WTC11 (cell line): Measurements from ENCODE around the gene BUD23. TPM values are rescaled to one million over a fixed set of nuclear protein-coding genes. Genes with fewer than 3 reads are reported as not detected.
A peak's percentile ranks its signal among the peaks of the same experiment; 100 is the strongest.

Source experiments
- CREB1 ChIP-seq: sonication (generic); formaldehyde crosslinking; IDR thresholded peaks from 2 replicates; pipeline ENCODE4 v1.8.0; 2023; ENCODE audit warnings: mild to moderate bottlenecking, missing genetic modification reagents
- CREM ChIP-seq: sonication (generic); formaldehyde crosslinking; IDR thresholded peaks from 2 replicates; pipeline ENCODE4 v1.8.1; 2022; ENCODE audit warnings: mild to moderate bottlenecking, missing genetic modification reagents, moderate library complexity
- CTCF ChIP-seq: fragments of 200-600 bp; IDR thresholded peaks from 2 replicates; pipeline ENCODE4 v1.8.0; 2022; ENCODE audit warnings: antibody characterized with exemption
- ELF4 ChIP-seq: sonication (generic); formaldehyde crosslinking; IDR thresholded peaks from 2 replicates; pipeline ENCODE4 v1.8.1; 2022; ENCODE audit warnings: low read depth, mild to moderate bottlenecking, moderate library complexity, missing genetic modification reagents
- GABPB1 ChIP-seq: sonication (generic); formaldehyde crosslinking; IDR thresholded peaks from 2 replicates; pipeline ENCODE4 v1.8.1; 2023; ENCODE audit warnings: mild to moderate bottlenecking, missing genetic modification reagents
- JUN ChIP-seq: sonication (generic); formaldehyde crosslinking; IDR thresholded peaks from 2 replicates; pipeline ENCODE4 v1.8.0; 2023; ENCODE audit warnings: mild to moderate bottlenecking, missing genetic modification reagents
- MAX ChIP-seq: sonication (generic); formaldehyde crosslinking; IDR thresholded peaks from 2 replicates; pipeline ENCODE4 v1.8.0; 2022; ENCODE audit warnings: mild to moderate bottlenecking, missing genetic modification reagents
- MLX ChIP-seq: sonication (generic); formaldehyde crosslinking; IDR thresholded peaks from 2 replicates; pipeline ENCODE4 v1.8.1; 2023; ENCODE audit warnings: mild to moderate bottlenecking, missing genetic modification reagents, moderate library complexity
- NFE2L1 ChIP-seq: sonication (generic); formaldehyde crosslinking; IDR thresholded peaks from 2 replicates; pipeline ENCODE4 v1.8.1; 2023; ENCODE audit warnings: missing genetic modification reagents
- NFYB ChIP-seq: sonication (generic); formaldehyde crosslinking; conservative IDR thresholded peaks from 2 replicates; pipeline ENCODE4 v1.8.0; 2022; ENCODE audit warnings: low read depth, missing genetic modification reagents
- PRDM15 ChIP-seq: sonication (generic); formaldehyde crosslinking; IDR thresholded peaks from 2 replicates; pipeline ENCODE4 v1.8.0; 2022; ENCODE audit warnings: missing genetic modification reagents
- SMAD4 ChIP-seq: sonication (generic); formaldehyde crosslinking; IDR thresholded peaks from 2 replicates; pipeline ENCODE4 v1.8.0; 2022; ENCODE audit warnings: mild to moderate bottlenecking, missing genetic modification reagents
- TP53 ChIP-seq: sonication (generic); formaldehyde crosslinking; IDR thresholded peaks from 2 replicates; pipeline ENCODE4 v1.8.1; 2023; ENCODE audit warnings: mild to moderate bottlenecking, missing genetic modification reagents
- USF1 ChIP-seq: sonication (generic); formaldehyde crosslinking; IDR thresholded peaks from 2 replicates; pipeline ENCODE4 v1.8.0; 2022; ENCODE audit warnings: mild to moderate bottlenecking, missing genetic modification reagents
- USF2 ChIP-seq: sonication (generic); formaldehyde crosslinking; IDR thresholded peaks from 2 replicates; pipeline ENCODE4 v1.8.1; 2023; ENCODE audit warnings: mild to moderate bottlenecking, missing genetic modification reagents, moderate library complexity
- ZBTB21 ChIP-seq: sonication (generic); formaldehyde crosslinking; IDR thresholded peaks from 2 replicates; pipeline ENCODE4 v1.8.1; 2023; ENCODE audit warnings: mild to moderate bottlenecking, missing genetic modification reagents, borderline replicate concordance
- ZNF263 ChIP-seq: sonication (generic); formaldehyde crosslinking; IDR thresholded peaks from 2 replicates; pipeline ENCODE4 v1.8.1; 2022; ENCODE audit warnings: low read depth, mild to moderate bottlenecking, moderate library complexity, missing genetic modification reagents
- ZNF317 ChIP-seq: sonication (generic); formaldehyde crosslinking; IDR thresholded peaks from 2 replicates; pipeline ENCODE4 v1.8.1; 2023; ENCODE audit warnings: low read depth, mild to moderate bottlenecking, moderate library complexity, missing genetic modification reagents, borderline replicate concordance
- ZNF425 ChIP-seq: fragments of 250-450 bp; sonication (Bioruptor Pico); conservative IDR thresholded peaks from 2 replicates; pipeline ENCODE4 v1.9.0; 2021; ENCODE audit warnings: mild to moderate bottlenecking
- ZNF512 ChIP-seq: sonication (generic); formaldehyde crosslinking; IDR thresholded peaks from 2 replicates; pipeline ENCODE4 v1.8.1; 2022; ENCODE audit warnings: missing genetic modification reagents, borderline replicate concordance
- ZSCAN18 ChIP-seq: fragments of 250-450 bp; sonication (Bioruptor Pico); IDR thresholded peaks from 2 replicates; pipeline ENCODE4 v2.1.2; 2022; ENCODE audit warnings: mild to moderate bottlenecking, moderate library complexity
- total RNA-seq: library from RNA; stranded (reverse); gene quantifications from 3 replicates; pipeline ENCODE4 v1.2.3, GENCODE V29; 2021

The BUD23 gene
- total RNA-seq, 1 experiment from 2014 or later: 91.9 TPM

- TF ChIP-seq ZNF425 (CRISPR knock-in tag): no peak
- TF ChIP-seq MLX (CRISPR knock-in tag): no peak
- TF ChIP-seq PRDM15 (CRISPR knock-in tag): peak; percentile 41
- TF ChIP-seq CTCF: no peak
- TF ChIP-seq USF2 (CRISPR knock-in tag): peak; percentile 32; the same call in 1 of the 2 replicates
- no peak for TF ChIP-seq ZNF317 (CRISPR knock-in tag)
- peak; percentile 86 for TF ChIP-seq GABPB1 (CRISPR knock-in tag)
- 0 out of 2 replicates have a peak, but pooled peaks have one; percentile 46 for TF ChIP-seq ZNF263
- peak; percentile 74 for TF ChIP-seq MAX (CRISPR knock-in tag)
- TF ChIP-seq TP53 (CRISPR knock-in tag): 0 out of 2 replicates have a peak, but pooled peaks have one; percentile 57
- no peak for TF ChIP-seq ZSCAN18 (CRISPR knock-in tag)
- 0 out of 2 replicates have a peak, but pooled peaks have one; percentile 60 for TF ChIP-seq CREM (CRISPR knock-in tag)
- TF ChIP-seq NFYB (CRISPR knock-in tag): no peak
- 0 out of 2 replicates have a peak, but pooled peaks have one; percentile 36 for TF ChIP-seq ZNF512 (CRISPR knock-in tag)
- TF ChIP-seq ZBTB21 (CRISPR knock-in tag): peak; percentile 61; the same call in 1 of the 2 replicates
- TF ChIP-seq ELF4: no peak
- peak; percentile 82; the same call in 1 of the 2 replicates for TF ChIP-seq NFE2L1 (CRISPR knock-in tag)
- no peak for TF ChIP-seq SMAD4 (CRISPR knock-in tag)
- TF ChIP-seq CREB1 (CRISPR knock-in tag): 0 out of 2 replicates have a peak, but pooled peaks have one; percentile 47
- no peak for TF ChIP-seq USF1 (CRISPR knock-in tag)
- no peak for TF ChIP-seq JUN (CRISPR knock-in tag)
Observed at GRCh38 chr7:73738612-73739386, 55.4 kb downstream of the BUD23 start, which contains the start of gene ABHD11 (continued).
